H9 (cell line): ENCODE data around the gene HIP1R. TPM values are rescaled to one million over a fixed set of nuclear protein-coding genes. Genes with fewer than 3 reads are reported as not detected.

Source experiments
- DNase-seq: peaks from one replicate; pipeline ENCODE4 v3.0.0-alpha.2; 2017
- H2AFZ ChIP-seq: one replicate; pipeline ENCODE4 v1.6.1; 2013; ENCODE audit warnings: mild to moderate bottlenecking, low read length, control low read depth, moderate library complexity
- H2AK5ac ChIP-seq: 2 replicates; pipeline ENCODE4 v1.6.1; 2013; ENCODE audit warnings: low read length, control low read depth, mixed read lengths; ENCODE audit not compliant: insufficient read length
- H2BK120ac ChIP-seq: one replicate; pipeline ENCODE4 v1.6.1; 2013; ENCODE audit warnings: low read depth, mild to moderate bottlenecking, low read length, control low read depth, inconsistent platforms; ENCODE audit not compliant: poor library complexity, severe bottlenecking
- H2BK12ac ChIP-seq: 2 replicates; pipeline ENCODE4 v1.6.1; 2013; ENCODE audit warnings: low read length, control low read depth, mixed read lengths, low read depth; ENCODE audit not compliant: insufficient read length
- H2BK15ac ChIP-seq: 2 replicates; pipeline ENCODE4 v1.6.1; 2013; ENCODE audit warnings: low read depth, low read length, control low read depth
- H2BK20ac ChIP-seq: one replicate; pipeline ENCODE4 v1.6.1; 2013; ENCODE audit warnings: low read depth, mild to moderate bottlenecking, low read length, control low read depth, inconsistent platforms; ENCODE audit not compliant: poor library complexity, severe bottlenecking
- H2BK5ac ChIP-seq: 2 replicates; pipeline ENCODE4 v1.6.1; 2013; ENCODE audit warnings: low read length, control low read depth, mixed read lengths; ENCODE audit not compliant: insufficient read length
- H3K14ac ChIP-seq: 2 replicates; pipeline ENCODE4 v1.6.1; 2013; ENCODE audit warnings: low read length, control low read depth; ENCODE audit not compliant: insufficient read depth
- H3K18ac ChIP-seq: 2 replicates; pipeline ENCODE4 v1.6.1; 2013; ENCODE audit warnings: low read depth, mild to moderate bottlenecking, mixed read lengths, low read length, control low read depth; ENCODE audit not compliant: insufficient read length
- H3K23ac ChIP-seq: 2 replicates; pipeline ENCODE4 v1.6.1; 2013; ENCODE audit warnings: low read length, control low read depth, mixed read lengths, low read depth; ENCODE audit not compliant: insufficient read length
- H3K23me2 ChIP-seq: 2 replicates; pipeline ENCODE4 v1.6.1; 2013; ENCODE audit warnings: low read depth, mild to moderate bottlenecking, mixed read lengths, low read length, control low read depth; ENCODE audit not compliant: insufficient read length, poor library complexity, severe bottlenecking
- H3K27ac ChIP-seq: 2 replicates; pipeline ENCODE4 v1.5.1; 2013; ENCODE audit warnings: low read length, control low read depth, mixed read lengths, low read depth; ENCODE audit not compliant: insufficient read length
- H3K27me3 ChIP-seq: 2 replicates; pipeline ENCODE4 v1.6.1; 2013; ENCODE audit warnings: low read length, control low read depth, inconsistent platforms; ENCODE audit not compliant: insufficient read depth
- H3K4ac ChIP-seq: 2 replicates; pipeline ENCODE4 v1.6.1; 2013; ENCODE audit warnings: low read depth, mild to moderate bottlenecking, control low read depth, inconsistent platforms, low read length, moderate library complexity
- H3K4me1 ChIP-seq: 2 replicates; pipeline ENCODE4 v1.6.1; 2013; ENCODE audit warnings: low read length, control low read depth, inconsistent platforms; ENCODE audit not compliant: insufficient read depth
- H3K4me2 ChIP-seq: 2 replicates; pipeline ENCODE4 v1.6.1; 2013; ENCODE audit warnings: low read length, control low read depth, mixed read lengths; ENCODE audit not compliant: insufficient read length, insufficient read depth
- H3K56ac ChIP-seq: 2 replicates; pipeline ENCODE4 v1.6.1; 2013; ENCODE audit warnings: low read depth, mild to moderate bottlenecking, mixed read lengths, low read length, control low read depth; ENCODE audit not compliant: insufficient read length
- H3K79me1 ChIP-seq: 2 replicates; pipeline ENCODE4 v1.6.1; 2013; ENCODE audit warnings: low read depth, mild to moderate bottlenecking, moderate library complexity, low read length, control low read depth, inconsistent platforms; ENCODE audit not compliant: insufficient read depth, poor library complexity, severe bottlenecking
- H3K79me2 ChIP-seq: 2 replicates; pipeline ENCODE4 v1.6.1; 2013; ENCODE audit warnings: low read length, control low read depth, inconsistent platforms; ENCODE audit not compliant: insufficient read depth
- H3K9ac ChIP-seq: 2 replicates; pipeline ENCODE4 v1.6.1; 2013; ENCODE audit warnings: low read length, control low read depth, mixed read lengths; ENCODE audit not compliant: insufficient read length; ENCODE audit errors: extremely low read depth
- H3K9me3 ChIP-seq: one replicate; pipeline ENCODE4 v1.6.1; 2013; ENCODE audit warnings: low read depth, low read length, inconsistent platforms; ENCODE audit not compliant: control insufficient read depth
- H3T11ph ChIP-seq: one replicate; pipeline ENCODE4 v1.6.1; 2013; ENCODE audit warnings: mild to moderate bottlenecking, low read length, control low read depth, inconsistent platforms
- H4K20me1 ChIP-seq: one replicate; pipeline ENCODE4 v1.6.1; 2013; ENCODE audit not compliant: control insufficient read depth, insufficient read length, insufficient read depth
- H4K5ac ChIP-seq: 2 replicates; pipeline ENCODE4 v1.6.1; 2013; ENCODE audit warnings: low read depth, mild to moderate bottlenecking, mixed read lengths, low read length, control low read depth; ENCODE audit not compliant: insufficient read length
- H4K8ac ChIP-seq: replicated peaks from 2 replicates; pipeline ENCODE4 v1.6.1; 2013; ENCODE audit warnings: low read length, control low read depth, mixed read lengths, low read depth; ENCODE audit not compliant: insufficient read length
- H4K91ac ChIP-seq: 2 replicates; pipeline ENCODE4 v1.6.1; 2013; ENCODE audit warnings: low read depth, mild to moderate bottlenecking, moderate library complexity, mixed read lengths, low read length, control low read depth; ENCODE audit not compliant: insufficient read length
- H3K27ac Mint-ChIP-seq, 3 experiments: 2 replicates in 2 of 3; 3 replicates in 1 of 3; pipeline ENCODE4 v1.8.0; 2020 to 2021; ENCODE audit warnings: mixed read lengths in 3 of 3, mild to moderate bottlenecking in 1 of 3, moderate library complexity in 1 of 3
- H3K27me3 Mint-ChIP-seq: 2 replicates; pipeline ENCODE4 v1.8.0; 2021; ENCODE audit warnings: low read depth, mild to moderate bottlenecking, moderate library complexity, mixed read lengths
- H3K36me3 Mint-ChIP-seq, 3 experiments: 2 replicates in 2 of 3; 3 replicates in 1 of 3; pipeline ENCODE4 v1.8.0; 2020 to 2021; ENCODE audit warnings: low read depth in 3 of 3, mixed read lengths in 3 of 3; ENCODE audit not compliant: insufficient read depth in 1 of 3
- H3K4me1 Mint-ChIP-seq, 2 experiments: 2 replicates each; pipeline ENCODE4 v1.8.0; 2020; ENCODE audit warnings: mixed read lengths in 2 of 2
- H3K4me3 Mint-ChIP-seq, 2 experiments: 2 replicates in 1 of 2; 3 replicates in 1 of 2; pipeline ENCODE4 v1.8.0; 2020 to 2021; ENCODE audit warnings: mild to moderate bottlenecking in 2 of 2, mixed read lengths in 2 of 2, moderate library complexity in 1 of 2
- H3K9me3 Mint-ChIP-seq, 2 experiments: 2 replicates in 1 of 2; 3 replicates in 1 of 2; pipeline ENCODE4 v1.8.0; 2020; ENCODE audit warnings: mild to moderate bottlenecking in 2 of 2, mixed read lengths in 2 of 2, moderate library complexity in 1 of 2
- CTCF ChIP-seq: fragments of 200-600 bp; sonication (generic); conservative IDR thresholded peaks from 3 replicates; pipeline ENCODE4 v1.8.0; 2021; ENCODE audit warnings: antibody characterized with exemption, mild to moderate bottlenecking
- WGBS: extraction: QIAGEN DNeasy Blood & Tissue Kit; methylation state at CpG from one replicate; pipeline ENCODE4 v1.1.7; 2013; ENCODE audit warnings: missing lambda C conversion rate, low lambda C conversion rate, mixed read lengths; ENCODE audit not compliant: insufficient read length; ENCODE audit errors: extremely low coverage; 5-methylcytosine and 5-hydroxymethylcytosine counted together
- total RNA-seq: library from RNA; stranded (reverse); gene quantifications from 2 replicates; pipeline ENCODE4 v1.2.1, GENCODE V29; 2021

The HIP1R gene
- total RNA-seq, 1 experiment from 2014 or later: 17.4 TPM

- no peak overlapping the region for H2BK120ac ChIP-seq
- no peak overlapping the region for H2AK5ac ChIP-seq
- no peak overlapping the region for H3K18ac ChIP-seq
- peak; percentile 90 for DNase-seq
- no peaks in the 10 kb centered on the region for H3K9me3 ChIP-seq
- H4K8ac ChIP-seq: no peak overlapping the region
- H3K79me1 ChIP-seq: no peaks in the 10 kb centered on the region
- H4K91ac ChIP-seq: no peak overlapping the region
- peaks cover 3% of the 10 kb centered on the region; the same call in 1 of the 2 replicates for H3K4me1 ChIP-seq
- peaks cover 8% of the 10 kb centered on the region for H3K23me2 ChIP-seq
- H2BK20ac ChIP-seq: no peak overlapping the region
- peaks cover 3% of the 10 kb centered on the region for H4K20me1 ChIP-seq
- H3K23ac ChIP-seq: no peak overlapping the region
- Mint-ChIP-seq H3K27ac (peak overlapping the region in 2 of 3 experiments; percentile 29 to 61; a peak in 2 of 7 replicates), H3K4me1 (peaks cover 19 to 31% of the 10 kb centered on the region in 2 experiments), H3K9me3 (peaks cover 0 to 3% of the 10 kb centered on the region in 2 experiments; a peak in 1 of 5 replicates), H3K4me3 (peak overlapping the region; percentile 66 to 87), H3K36me3 (peaks cover 0 to 4% (median 2%) of the 10 kb centered on the region in 3 experiments; a peak in 2 of 7 replicates), H3K27me3 (peaks cover 82% of the 10 kb centered on the region)
- peaks cover 12% of the 10 kb centered on the region for H3K27me3 ChIP-seq
- no peak overlapping the region for H3K27ac ChIP-seq
- H2BK5ac ChIP-seq: no peak overlapping the region
- no peak overlapping the region for H3K9ac ChIP-seq
- no peak overlapping the region for H3K56ac ChIP-seq
- H2BK15ac ChIP-seq: no peak overlapping the region
- no peak overlapping the region for H3T11ph ChIP-seq
- no CpG with 5 or more reads among the region's 21 CpGs for WGBS
- no peak overlapping the region for H3K14ac ChIP-seq
- no peak overlapping the region for H3K4ac ChIP-seq
- no peak overlapping the region for H2AFZ ChIP-seq
- no peak overlapping the region for H4K5ac ChIP-seq
- no peaks in the 10 kb centered on the region; the same call in 1 of the 2 replicates for H3K79me2 ChIP-seq
- peak overlapping the region; percentile 58 for H3K4me2 ChIP-seq
- no peak overlapping the region for H2BK12ac ChIP-seq
- TF ChIP-seq CTCF: peak; percentile 38; the same call in 2 of the 3 replicates
Observed at GRCh38 chr12:122834104-122834920, 945 bp upstream of the HIP1R start.
